IMR-90 (cell line): Measurements from ENCODE around the gene CLDN10. TPM values are rescaled to one million over a fixed set of nuclear protein-coding genes. Genes with fewer than 3 reads are reported as not detected.

Source experiments
- ATAC-seq: fragments of 200-7000 bp; cut with Tn5 transposase; 2 replicates; pipeline ENCODE4 v1.9.1; 2020; ENCODE audit warnings: low read depth, mild to moderate bottlenecking, moderate library complexity
- BruUV-seq: library from RNA; stranded (reverse); fragments of 400-500 nt; replicated peaks from 2 replicates; lab custom pipeline; 2021; lab: Mats Ljungman, UMichigan
- CTCF ChIA-PET: fragments of 300-600 bp; formaldehyde crosslinking; extraction: SDS; loops from one replicate; lab custom pipeline; 2021; ENCODE audit warnings: antibody characterized with exemption; lab: Yijun Ruan, JAX
- POLR2A ChIA-PET: fragments of 300-600 bp; sonication (Branson Sonifier 250); formaldehyde crosslinking; loops from one replicate; lab custom pipeline; 2022; ENCODE audit warnings: antibody characterized with exemption; ENCODE audit not compliant: unreplicated experiment; lab: Charles Lee
- DNase-seq: peaks from one replicate; pipeline ENCODE4 v3.0.0; 2013
- H2AFZ ChIP-seq: replicated peaks from 2 replicates; pipeline ENCODE3; 2013; ENCODE audit warnings: low read length, mild to moderate bottlenecking; ENCODE audit not compliant: poor library complexity
- H2AK5ac ChIP-seq: 2 replicates; pipeline ENCODE4 v1.6.1; 2013; ENCODE audit warnings: low read depth, low read length, inconsistent platforms
- H2AK9ac ChIP-seq: replicated peaks from 2 replicates; pipeline ENCODE3; 2013; ENCODE audit warnings: mild to moderate bottlenecking, low read depth, low read length, moderate library complexity; ENCODE audit not compliant: poor library complexity
- H2BK120ac ChIP-seq: 2 replicates; pipeline ENCODE4 v1.6.1; 2013; ENCODE audit warnings: low read depth, low read length, inconsistent platforms
- H2BK15ac ChIP-seq: 3 replicates; pipeline ENCODE4 v1.6.1; 2013; ENCODE audit warnings: low read depth, low read length, inconsistent platforms
- H2BK20ac ChIP-seq: 2 replicates; pipeline ENCODE4 v1.6.1; 2013; ENCODE audit warnings: low read depth, mild to moderate bottlenecking, inconsistent platforms, low read length, moderate library complexity
- H2BK5ac ChIP-seq: 2 replicates; pipeline ENCODE4 v1.6.1; 2013; ENCODE audit warnings: mild to moderate bottlenecking, low read depth, low read length, inconsistent platforms; ENCODE audit not compliant: poor library complexity, severe bottlenecking
- H3K14ac ChIP-seq: replicated peaks from 2 replicates; pipeline ENCODE4 v1.6.1; 2013; ENCODE audit warnings: low read depth, low read length, inconsistent platforms
- H3K18ac ChIP-seq: 2 replicates; pipeline ENCODE4 v1.6.1; 2013; ENCODE audit warnings: low read depth, low read length, control low read depth
- H3K23ac ChIP-seq: 2 replicates; pipeline ENCODE4 v1.6.1; 2013; ENCODE audit warnings: low read depth, low read length, inconsistent platforms
- H3K27ac ChIP-seq: 2 replicates; pipeline ENCODE4 v1.5.1; 2013; ENCODE audit warnings: mild to moderate bottlenecking, control low read depth, low read length; ENCODE audit not compliant: insufficient read depth
- H3K27me3 ChIP-seq: 2 replicates; pipeline ENCODE4 v1.6.1; 2013; ENCODE audit warnings: low read length; ENCODE audit not compliant: control insufficient read depth, insufficient read depth
- H3K36me3 ChIP-seq: 2 replicates; pipeline ENCODE4 v1.6.1; 2013; ENCODE audit warnings: low read length, mixed read lengths; ENCODE audit not compliant: control insufficient read depth, insufficient read depth
- H3K4ac ChIP-seq: 2 replicates; pipeline ENCODE4 v1.6.1; 2013; ENCODE audit warnings: low read depth, low read length, inconsistent platforms
- H3K4me1 ChIP-seq: 2 replicates; pipeline ENCODE4 v1.6.1; 2013; ENCODE audit warnings: low read length, mixed read lengths; ENCODE audit not compliant: control insufficient read depth, insufficient read depth
- H3K4me2 ChIP-seq: 2 replicates; pipeline ENCODE4 v1.6.1; 2013; ENCODE audit warnings: low read depth, mild to moderate bottlenecking, control low read depth, low read length, moderate library complexity
- H3K4me3 ChIP-seq: 2 replicates; pipeline ENCODE4 v1.5.1; 2013; ENCODE audit warnings: low read depth, mild to moderate bottlenecking, control low read depth, low read length, moderate library complexity; ENCODE audit not compliant: insufficient read depth
- H3K56ac ChIP-seq: 2 replicates; pipeline ENCODE4 v1.6.1; 2013; ENCODE audit warnings: low read length, inconsistent platforms; ENCODE audit not compliant: insufficient read depth; ENCODE audit errors: extremely low read depth
- H3K79me1 ChIP-seq, 2 experiments: 2 replicates each; pipeline ENCODE4 v1.6.1; 2013; ENCODE audit warnings: low read length in 2 of 2, inconsistent platforms in 1 of 2, low read depth in 1 of 2
- H3K9ac ChIP-seq: 2 replicates; pipeline ENCODE4 v1.6.1; 2013; ENCODE audit warnings: low read depth, low read length, control low read depth
- H3K9me1 ChIP-seq: 2 replicates; pipeline ENCODE4 v1.6.1; 2013; ENCODE audit warnings: low read length, inconsistent platforms; ENCODE audit not compliant: insufficient read depth
- H3K9me3 ChIP-seq: 2 replicates; pipeline ENCODE4 v1.6.1; 2013; ENCODE audit warnings: low read length; ENCODE audit not compliant: control insufficient read depth, insufficient read depth
- H4K20me1 ChIP-seq: 2 replicates; pipeline ENCODE4 v1.6.1; 2013; ENCODE audit warnings: low read length, inconsistent platforms; ENCODE audit not compliant: insufficient read depth
- H4K5ac ChIP-seq: 2 replicates; pipeline ENCODE4 v1.6.1; 2013; ENCODE audit warnings: mild to moderate bottlenecking, low read depth, low read length, control low read depth
- H4K8ac ChIP-seq, 2 experiments: 2 replicates each; pipeline ENCODE4 v1.6.1; 2013; ENCODE audit warnings: low read depth in 2 of 2, low read length in 2 of 2, control low read depth in 1 of 2, inconsistent platforms in 1 of 2
- H4K91ac ChIP-seq: 2 replicates; pipeline ENCODE4 v1.6.1; 2013; ENCODE audit warnings: low read depth, low read length, inconsistent platforms; ENCODE audit not compliant: insufficient read depth
- BHLHE40 ChIP-seq: fragments of 150-350 bp; IDR thresholded peaks from 2 replicates; pipeline ENCODE4 v1.6.1; 2016; ENCODE audit warnings: mild to moderate bottlenecking, low read depth, low read length
- CEBPB ChIP-seq: IDR thresholded peaks from 2 replicates; pipeline ENCODE4 v1.6.1; 2012; ENCODE audit warnings: low read depth, low read length, improper control_type of control experiment
- CHD1 ChIP-seq: IDR thresholded peaks from 2 replicates; pipeline ENCODE4 v1.6.1; 2012; ENCODE audit warnings: low read depth, low read length, improper control_type of control experiment
- CTCF ChIP-seq: conservative IDR thresholded peaks from 2 replicates; pipeline ENCODE4 v1.5.1; 2012; ENCODE audit warnings: mild to moderate bottlenecking, low read depth, low read length, improper control_type of control experiment
- FOS ChIP-seq: fragments of 150-350 bp; IDR thresholded peaks from 2 replicates; pipeline ENCODE4 v1.6.1; 2016; ENCODE audit warnings: low read depth, low read length
- MAFK ChIP-seq: IDR thresholded peaks from 2 replicates; pipeline ENCODE4 v1.6.1; 2012; ENCODE audit warnings: low read depth, low read length, improper control_type of control experiment
- MAZ ChIP-seq: IDR thresholded peaks from 2 replicates; pipeline ENCODE4 v1.6.1; 2012; ENCODE audit warnings: low read depth, mild to moderate bottlenecking, low read length, improper control_type of control experiment, moderate library complexity, borderline replicate concordance
- MXI1 ChIP-seq: IDR thresholded peaks from 2 replicates; pipeline ENCODE4 v1.6.1; 2012; ENCODE audit warnings: low read depth, mild to moderate bottlenecking, low read length, moderate library complexity, borderline replicate concordance
- NFE2L2 ChIP-seq: fragments of 150-350 bp; IDR thresholded peaks from 2 replicates; pipeline ENCODE4 v1.6.1; 2016; ENCODE audit warnings: low read depth, mild to moderate bottlenecking, low read length
- POLR2A ChIP-seq: IDR thresholded peaks from 2 replicates; pipeline ENCODE4 v1.6.1; 2012; ENCODE audit warnings: mild to moderate bottlenecking, low read depth, low read length
- RAD21 ChIP-seq: IDR thresholded peaks from 2 replicates; pipeline ENCODE4 v1.6.1; 2012; ENCODE audit warnings: low read length, improper control_type of control experiment
- RCOR1 ChIP-seq: IDR thresholded peaks from 2 replicates; pipeline ENCODE4 v1.6.1; 2012; ENCODE audit warnings: mild to moderate bottlenecking, low read length, improper control_type of control experiment; ENCODE audit not compliant: insufficient replicate concordance
- RFX5 ChIP-seq: IDR thresholded peaks from 2 replicates; pipeline ENCODE4 v1.8.0; 2012; ENCODE audit warnings: low read depth, mild to moderate bottlenecking, low read length, moderate library complexity
- SMC3 ChIP-seq: fragments of 150-350 bp; IDR thresholded peaks from 2 replicates; pipeline ENCODE4 v1.6.1; 2016; ENCODE audit warnings: low read depth, mild to moderate bottlenecking, antibody characterized with exemption, low read length, moderate library complexity
- USF2 ChIP-seq: fragments of 150-350 bp; IDR thresholded peaks from 2 replicates; pipeline ENCODE4 v1.6.1; 2017; ENCODE audit warnings: mild to moderate bottlenecking, antibody characterized with exemption, low read length, low read depth
- WGBS, 2 experiments: methylation state at CpG; one replicate each; pipeline versions ENCODE4 v1.1.5 to v1.1.7; 2013; ENCODE audit warnings: missing lambda C conversion rate in 2 of 2; ENCODE audit not compliant: insufficient read length in 1 of 2; ENCODE audit errors: extremely low coverage in 2 of 2; 5-methylcytosine and 5-hydroxymethylcytosine counted together
- dilution Hi-C: fragments of 300-500 bp; cut with HindIII; formaldehyde crosslinking; loops from one replicate; pipeline ENCODE4 v1.14.3; 2018; ENCODE audit warnings: low sequenced_read_pairs; ENCODE audit not compliant: unreplicated experiment
- in situ Hi-C: fragments of 300-500 bp; cut with MboI; formaldehyde crosslinking; loops from 3 replicates; pipeline ENCODE4 v1.14.3; 2019; ENCODE audit warnings: low sequenced_read_pairs, inconsistent platforms, mixed read lengths
- intact Hi-C: fragments of 100-400 bp; cut with micrococcal nuclease; formaldehyde crosslinking; loops from 2 replicates; pipeline ENCODE4 v1.10.0; 2022
- polyA plus RNA-seq, 3 experiments: library from polyadenylated mRNA; depleted of rRNA; stranded (reverse); fragments of >200 nt; gene quantifications; 2 replicates each; pipeline ENCODE4 v1.2.3, GENCODE V29; 2012; ENCODE audit warnings: low replicate concordance in 1 of 3
- total RNA-seq: library from RNA; depleted of rRNA; stranded (reverse); fragments of >200 nt; gene quantifications from 2 replicates; pipeline ENCODE4 v1.2.3, GENCODE V29; 2012
- TF ChIP-seq, protein P1 (sequence below): fragments of 150-350 bp; IDR thresholded peaks from 2 replicates; pipeline ENCODE4 v1.6.1; 2016; ENCODE audit warnings: low read depth, mild to moderate bottlenecking, low read length, moderate library complexity, borderline replicate concordance

Gene CLDN10
- total and polyA plus RNA-seq, 2 of the 4 experiments (the other 2 are of a cell fraction): not detected

DNA sequence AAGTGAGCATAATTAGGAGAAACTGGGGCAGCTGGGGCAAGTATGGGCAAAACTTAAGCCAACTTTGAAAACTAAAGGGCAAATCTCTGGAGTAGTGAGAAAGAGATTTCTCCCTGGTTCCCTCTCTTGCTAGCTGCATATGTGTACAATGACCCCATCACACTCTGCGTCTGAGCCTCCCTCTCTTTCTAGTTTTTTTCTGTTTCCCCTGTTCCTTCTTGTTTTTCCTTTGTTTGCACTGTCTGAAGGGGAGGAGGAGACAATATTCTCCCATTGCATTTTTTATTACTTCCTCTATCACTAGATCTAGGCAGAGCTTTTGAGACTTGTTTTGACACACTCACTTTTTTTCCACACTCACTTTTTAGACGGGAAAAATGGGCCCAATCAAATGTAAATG, 11.2 kb upstream of the CLDN10 start:
- H3K4me2 ChIP-seq: no peak overlapping the region
- POLR2A ChIA-PET: no interaction called here

More for the DNA sequence above, 11.2 kb upstream of the CLDN10 start:
- H3K4me3 ChIP-seq: no peak overlapping the region
- no peaks in the 10 kb centered on the region for H3K36me3 ChIP-seq
- H2BK20ac ChIP-seq: no peak overlapping the region
- CTCF ChIA-PET: interaction anchor here (1.4 kb wide), 1 partner anchor 22 kb away, joined by 4 read pairs; no protein-coding TSS in a partner anchor
- no peak overlapping the region for H4K8ac ChIP-seq
- no peak for DNase-seq
- no peaks in the 10 kb centered on the region for H3K9me3 ChIP-seq
- H3K4ac ChIP-seq: no peak overlapping the region
- no CpG with 5 or more reads among the region's 2 CpGs for WGBS, 2 experiments
- H2AK9ac ChIP-seq: no peak overlapping the region
- no peak overlapping the region for H4K91ac ChIP-seq
- no peak overlapping the region for H3K27ac ChIP-seq
- no peak overlapping the region for H4K5ac ChIP-seq
- no peak overlapping the region for H3K56ac ChIP-seq
- no peaks in the 10 kb centered on the region for H3K4me1 ChIP-seq
- H2BK5ac ChIP-seq: no peak overlapping the region
- no peaks in the 10 kb centered on the region for H3K79me1 ChIP-seq
- TF ChIP-seq USF2 (no peak), CHD1 (no peak), CEBPB (no peak), FOS (no peak), RAD21 (no peak), POLR2A (no peak), MAZ (no peak), BHLHE40 (no peak), RFX5 (no peak), SMC3 (no peak), CTCF (no peak), RCOR1 (no peak), MAFK (no peak), MXI1 (no peak), NFE2L2 (no peak)
- TF ChIP-seq, protein P1, sequence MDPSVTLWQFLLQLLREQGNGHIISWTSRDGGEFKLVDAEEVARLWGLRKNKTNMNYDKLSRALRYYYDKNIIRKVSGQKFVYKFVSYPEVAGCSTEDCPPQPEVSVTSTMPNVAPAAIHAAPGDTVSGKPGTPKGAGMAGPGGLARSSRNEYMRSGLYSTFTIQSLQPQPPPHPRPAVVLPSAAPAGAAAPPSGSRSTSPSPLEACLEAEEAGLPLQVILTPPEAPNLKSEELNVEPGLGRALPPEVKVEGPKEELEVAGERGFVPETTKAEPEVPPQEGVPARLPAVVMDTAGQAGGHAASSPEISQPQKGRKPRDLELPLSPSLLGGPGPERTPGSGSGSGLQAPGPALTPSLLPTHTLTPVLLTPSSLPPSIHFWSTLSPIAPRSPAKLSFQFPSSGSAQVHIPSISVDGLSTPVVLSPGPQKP: no peak
- intact Hi-C loops (no loop called here), dilution Hi-C loops (no loop called here), in situ Hi-C loops (no loop called here)
- H3K23ac ChIP-seq: no peak overlapping the region
- H3K9me1 ChIP-seq: no peaks in the 10 kb centered on the region
- H2AFZ ChIP-seq: no peak overlapping the region
- peaks cover 19% of the 10 kb centered on the region for H3K27me3 ChIP-seq
- no peak overlapping the region for H3K9ac ChIP-seq
- no peak overlapping the region for H3K14ac ChIP-seq
- no peak overlapping the region for H2BK15ac ChIP-seq
- no TSS peak for BruUV-seq
- H4K20me1 ChIP-seq: no peaks in the 10 kb centered on the region
- H2AK5ac ChIP-seq: no peak overlapping the region
- no peak overlapping the region for H3K18ac ChIP-seq
- no peak overlapping the region for H2BK120ac ChIP-seq
- ATAC-seq: no peak
